Astrocyte (in vitro differentiated cells and primary cell): Measurements from ENCODE around the gene PCSK1N.

ENCODE experiments used
- EZH2 ChIP-seq: IDR thresholded peaks from 2 replicates; pipeline ENCODE4 v1.6.1; 2012; ENCODE audit warnings: mild to moderate bottlenecking, low read length, inconsistent platforms; ENCODE audit not compliant: insufficient read depth
- TF ChIP-seq, protein P1 (sequence below): IDR thresholded peaks from 2 replicates; pipeline ENCODE4 v1.5.1; 2011; ENCODE audit warnings: low read depth, mild to moderate bottlenecking, inconsistent platforms, low read length, moderate library complexity; ENCODE audit not compliant: insufficient read depth

DNA sequence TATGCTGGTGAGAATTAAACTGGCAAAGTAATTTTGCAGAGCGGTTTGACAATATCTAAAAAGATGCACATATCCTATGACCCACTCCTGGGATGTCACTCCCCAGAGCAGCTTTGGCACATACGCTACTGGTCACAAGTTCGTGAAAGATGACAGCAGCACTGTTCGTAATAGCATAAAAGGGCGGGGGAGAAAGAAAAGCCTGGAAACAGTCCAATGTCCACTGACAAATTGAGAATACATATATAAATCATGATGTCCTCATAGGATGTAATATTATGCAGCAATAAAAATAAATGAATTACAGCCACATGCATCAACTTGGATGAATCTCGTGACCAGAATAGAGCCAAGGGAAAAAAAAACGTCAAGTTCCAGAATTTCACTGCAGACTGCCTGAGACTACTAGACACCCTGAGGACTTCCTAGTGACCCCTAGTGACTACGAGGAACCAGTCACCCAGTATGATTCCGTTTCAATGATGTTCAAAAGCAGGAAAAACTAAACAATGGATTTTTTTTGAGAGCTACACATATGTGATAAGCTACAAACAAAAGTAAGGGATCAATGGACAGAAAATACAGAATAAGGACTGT is 1.8 kb downstream of the PCSK1N start:
- no peak for TF ChIP-seq EZH2
- TF ChIP-seq, protein P1, sequence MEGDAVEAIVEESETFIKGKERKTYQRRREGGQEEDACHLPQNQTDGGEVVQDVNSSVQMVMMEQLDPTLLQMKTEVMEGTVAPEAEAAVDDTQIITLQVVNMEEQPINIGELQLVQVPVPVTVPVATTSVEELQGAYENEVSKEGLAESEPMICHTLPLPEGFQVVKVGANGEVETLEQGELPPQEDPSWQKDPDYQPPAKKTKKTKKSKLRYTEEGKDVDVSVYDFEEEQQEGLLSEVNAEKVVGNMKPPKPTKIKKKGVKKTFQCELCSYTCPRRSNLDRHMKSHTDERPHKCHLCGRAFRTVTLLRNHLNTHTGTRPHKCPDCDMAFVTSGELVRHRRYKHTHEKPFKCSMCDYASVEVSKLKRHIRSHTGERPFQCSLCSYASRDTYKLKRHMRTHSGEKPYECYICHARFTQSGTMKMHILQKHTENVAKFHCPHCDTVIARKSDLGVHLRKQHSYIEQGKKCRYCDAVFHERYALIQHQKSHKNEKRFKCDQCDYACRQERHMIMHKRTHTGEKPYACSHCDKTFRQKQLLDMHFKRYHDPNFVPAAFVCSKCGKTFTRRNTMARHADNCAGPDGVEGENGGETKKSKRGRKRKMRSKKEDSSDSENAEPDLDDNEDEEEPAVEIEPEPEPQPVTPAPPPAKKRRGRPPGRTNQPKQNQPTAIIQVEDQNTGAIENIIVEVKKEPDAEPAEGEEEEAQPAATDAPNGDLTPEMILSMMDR, result no peak
